HG03135 (cell line): ENCODE results near the gene CD37.
"Not testable (repeated sequence)": the region's sequence is repeated elsewhere in the genome, so short reads cannot be mapped to it uniquely, and the experiment has no call there.

Source experiments
- ATAC-seq: cut with Tn5 transposase; IDR thresholded peaks from one replicate; pipeline ENCODE4 v1.9.1; 2021; ENCODE audit warnings: mild to moderate bottlenecking, moderate library complexity; ENCODE audit not compliant: unreplicated experiment

CD37 gene

GRCh38 chr19:49373174-49373573, 38.0 kb downstream of the CD37 start:
- ATAC-seq, result not testable (repeated sequence)

GRCh38 chr19:49374665-49375434, 39.6 kb downstream of the CD37 start:
- no peak for ATAC-seq

GRCh38 chr19:49378512-49378911, 43.3 kb downstream of the CD37 start:
- ATAC-seq, result no peak

- no peak for ATAC-seq
Measured at GRCh38 chr19:49380391-49380790, 45.2 kb downstream of the CD37 start.

GRCh38 chr19:49382639-49383038, 47.4 kb downstream of the CD37 start:
- no peak for ATAC-seq

- no peak for ATAC-seq
Measured at GRCh38 chr19:49383599-49383998, 48.4 kb downstream of the CD37 start.

GRCh38 chr19:49387936-49388372, 52.7 kb downstream of the CD37 start, which contains the start of gene KASH5:
Gene KASH5, plus strand, starts transcription at chr19:49388249. Its CDS starts 2,635 bp downstream, at chr19:49390884.
- ATAC-seq, result no peak

- ATAC-seq, result no peak
Measured at GRCh38 chr19:49389406-49389805, 54.2 kb downstream of the CD37 start.
